ENCODE measurements around the gene PACRG. TPM values are rescaled to one million over a fixed set of nuclear protein-coding genes. Genes with fewer than 3 reads are reported as not detected.

Gene PACRG
- total RNA-seq, 2 donors from 2014 or later, result 1.7 TPM; not detected in 1

DNA sequence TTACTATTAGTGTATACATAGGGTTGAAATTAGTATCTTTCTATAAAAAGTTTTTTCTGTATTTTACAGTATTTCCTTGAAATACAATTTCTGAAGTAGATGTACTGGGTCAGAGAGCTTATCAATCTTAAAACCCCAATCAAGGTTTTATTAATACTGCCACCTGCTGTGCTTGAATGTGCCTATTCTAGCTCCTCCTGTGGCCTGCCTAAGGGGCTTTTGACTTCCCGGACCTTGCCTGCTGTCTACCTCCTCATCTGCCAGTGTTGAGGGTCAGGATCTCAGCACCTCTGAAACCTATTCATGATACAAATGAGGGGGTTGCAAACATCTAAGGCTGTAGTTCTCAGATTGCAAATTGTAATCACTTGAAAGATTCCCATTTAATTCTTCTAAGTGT, 9.2 kb downstream of the PACRG start:
- intact Hi-C loops (cut with DNase I), result no loop called here
- no peak for DNase-seq
- no peak overlapping the region for H3K4me3 ChIP-seq
- no peak for TF ChIP-seq CTCF (IDR thresholded peaks at IDR 0.05)
- H3K27me3 ChIP-seq, result no peaks in the 10 kb centered on the region
- no peaks in the 10 kb centered on the region for H3K9me3 ChIP-seq
- no peak overlapping the region for H3K9ac ChIP-seq (ENCODE audit: low read depth in 2 of 2, low read length in 2 of 2)
- H3K27ac ChIP-seq, result no peak overlapping the region
- no peaks in the 10 kb centered on the region for H3K4me1 ChIP-seq
- no peaks in the 10 kb centered on the region for H3K36me3 ChIP-seq

GRCh38 chr6:162750776-162751175, 23.0 kb downstream of the PACRG start:
- Histone ChIP-seq H3K36me3 (no peaks in the 10 kb centered on the region), H3K9ac (ENCODE audit: low read depth in 2 of 2, low read length in 2 of 2) (no peak overlapping the region), H3K27me3 (no peaks in the 10 kb centered on the region), H3K4me3 (no peak overlapping the region), H3K4me1 (no peaks in the 10 kb centered on the region), H3K27ac (no peak overlapping the region), H3K9me3 (no peaks in the 10 kb centered on the region)
- TF ChIP-seq CTCF (IDR thresholded peaks at IDR 0.05), result no peak
- no peak for DNase-seq
- intact Hi-C loops (cut with DNase I), result no loop called here

GRCh38 chr6:162751211-162751859, 23.6 kb downstream of the PACRG start:
- H3K9me3 ChIP-seq, result no peaks in the 10 kb centered on the region
- H3K4me3 ChIP-seq, result no peak overlapping the region
- H3K4me1 ChIP-seq, result no peaks in the 10 kb centered on the region
- no peak for DNase-seq
- no peaks in the 10 kb centered on the region for H3K36me3 ChIP-seq
- intact Hi-C loops (cut with DNase I), result no loop called here
- H3K27me3 ChIP-seq, result no peaks in the 10 kb centered on the region
- TF ChIP-seq CTCF (IDR thresholded peaks at IDR 0.05), result no peak
- H3K9ac ChIP-seq (ENCODE audit: low read depth in 2 of 2, low read length in 2 of 2), result no peak overlapping the region
- H3K27ac ChIP-seq, result no peak overlapping the region

GRCh38 chr6:162753775-162754174, 26.0 kb downstream of the PACRG start:
- Histone ChIP-seq H3K27ac (no peak overlapping the region), H3K36me3 (no peaks in the 10 kb centered on the region), H3K9ac (ENCODE audit: low read depth in 2 of 2, low read length in 2 of 2) (no peak overlapping the region), H3K9me3 (no peaks in the 10 kb centered on the region), H3K27me3 (no peaks in the 10 kb centered on the region), H3K4me3 (no peak overlapping the region), H3K4me1 (no peaks in the 10 kb centered on the region)
- intact Hi-C loops (cut with DNase I), result no loop called here
- no peak for DNase-seq
- TF ChIP-seq CTCF (IDR thresholded peaks at IDR 0.05), result no peak

GRCh38 chr6:162770136-162770535, 42.4 kb downstream of the PACRG start:
- Histone ChIP-seq H3K27me3 (no peaks in the 10 kb centered on the region), H3K4me3 (no peak overlapping the region), H3K27ac (no peak overlapping the region), H3K36me3 (no peaks in the 10 kb centered on the region), H3K9me3 (no peaks in the 10 kb centered on the region), H3K4me1 (no peaks in the 10 kb centered on the region), H3K9ac (ENCODE audit: low read depth in 2 of 2, low read length in 2 of 2) (no peak overlapping the region)
- no peak for DNase-seq
- intact Hi-C loops (cut with DNase I), result no loop called here
- no peak for TF ChIP-seq CTCF (IDR thresholded peaks at IDR 0.05)
